DOHH2 (cell line): ENCODE data around the gene S100A14.

Experiments used
- EZH2phosphoT487 ChIP-seq: fragments of 200-600 bp; sonication (generic); IDR thresholded peaks from 2 replicates; pipeline ENCODE4 v1.6.1; 2017; ENCODE audit warnings: borderline replicate concordance, mild to moderate bottlenecking, antibody characterized with exemption, low read length, moderate library complexity, mixed read lengths
- TF ChIP-seq, protein P1 (sequence below): fragments of 200-600 bp; sonication (generic); IDR thresholded peaks from one replicate; pipeline ENCODE4 v1.5.1; 2014; ENCODE audit warnings: antibody characterized with exemption, mild to moderate bottlenecking, low read depth, low read length; ENCODE audit not compliant: poor library complexity, severe bottlenecking

DNA sequence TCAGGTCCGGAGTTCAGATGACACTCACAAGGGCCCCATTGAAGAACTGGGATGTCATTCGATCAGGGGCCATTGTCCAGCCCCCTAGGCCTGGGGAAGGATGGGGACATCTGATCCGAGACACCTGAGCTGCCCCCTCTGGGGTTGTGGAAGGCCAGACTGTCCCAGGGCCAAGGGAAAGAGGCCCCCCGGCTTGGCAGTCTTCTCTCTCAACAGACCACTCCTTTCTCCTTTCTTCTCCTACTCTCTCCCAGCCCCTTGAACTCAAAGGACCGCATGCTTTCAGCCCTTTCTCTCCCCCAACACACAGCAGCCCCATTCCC is 13.2 kb upstream of the S100A14 start:
- TF ChIP-seq, protein P1, sequence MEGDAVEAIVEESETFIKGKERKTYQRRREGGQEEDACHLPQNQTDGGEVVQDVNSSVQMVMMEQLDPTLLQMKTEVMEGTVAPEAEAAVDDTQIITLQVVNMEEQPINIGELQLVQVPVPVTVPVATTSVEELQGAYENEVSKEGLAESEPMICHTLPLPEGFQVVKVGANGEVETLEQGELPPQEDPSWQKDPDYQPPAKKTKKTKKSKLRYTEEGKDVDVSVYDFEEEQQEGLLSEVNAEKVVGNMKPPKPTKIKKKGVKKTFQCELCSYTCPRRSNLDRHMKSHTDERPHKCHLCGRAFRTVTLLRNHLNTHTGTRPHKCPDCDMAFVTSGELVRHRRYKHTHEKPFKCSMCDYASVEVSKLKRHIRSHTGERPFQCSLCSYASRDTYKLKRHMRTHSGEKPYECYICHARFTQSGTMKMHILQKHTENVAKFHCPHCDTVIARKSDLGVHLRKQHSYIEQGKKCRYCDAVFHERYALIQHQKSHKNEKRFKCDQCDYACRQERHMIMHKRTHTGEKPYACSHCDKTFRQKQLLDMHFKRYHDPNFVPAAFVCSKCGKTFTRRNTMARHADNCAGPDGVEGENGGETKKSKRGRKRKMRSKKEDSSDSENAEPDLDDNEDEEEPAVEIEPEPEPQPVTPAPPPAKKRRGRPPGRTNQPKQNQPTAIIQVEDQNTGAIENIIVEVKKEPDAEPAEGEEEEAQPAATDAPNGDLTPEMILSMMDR, result no peak
- TF ChIP-seq EZH2phosphoT487, result no peak
